RWPE2 (cell line): ENCODE data around the gene DDO.

Source experiments
- ATAC-seq: fragments of 200-7000 bp; cut with Tn5 transposase; 3 replicates; pipeline ENCODE4 v1.9.1; 2021; ENCODE audit warnings: low read depth
- DNase-seq: peaks from one replicate; pipeline ENCODE4 v3.0.0-alpha.2; 2020; ENCODE audit warnings: low spot score
- H3K27ac ChIP-seq: fragments of 450-650 bp; 2 replicates; pipeline ENCODE4 v1.5.1; 2017; ENCODE audit warnings: mild to moderate bottlenecking; ENCODE audit not compliant: poor library complexity, severe bottlenecking
- H3K27me3 ChIP-seq: fragments of 250-450 bp; sonication (Bioruptor Pico); 2 replicates; pipeline ENCODE4 v1.5.1; 2021; ENCODE audit warnings: mild to moderate bottlenecking, moderate library complexity; ENCODE audit not compliant: insufficient read depth, poor library complexity, severe bottlenecking
- H3K36me3 ChIP-seq: fragments of 250-450 bp; sonication (Bioruptor Pico); 2 replicates; pipeline ENCODE4 v1.5.1; 2020; ENCODE audit warnings: low read depth, mild to moderate bottlenecking, moderate library complexity
- H3K4me1 ChIP-seq: fragments of 250-450 bp; sonication (Bioruptor Pico); 2 replicates; pipeline ENCODE4 v1.5.1; 2021; ENCODE audit warnings: mild to moderate bottlenecking, moderate library complexity; ENCODE audit not compliant: insufficient read depth, poor library complexity, severe bottlenecking
- H3K4me3 ChIP-seq: fragments of 250-450 bp; sonication (Bioruptor Pico); 2 replicates; pipeline ENCODE4 v1.5.1; 2021; ENCODE audit warnings: mild to moderate bottlenecking, moderate library complexity; ENCODE audit not compliant: severe bottlenecking
- H3K9me3 ChIP-seq: fragments of 250-450 bp; sonication (Bioruptor Pico); 2 replicates; pipeline ENCODE4 v1.5.1; 2021; ENCODE audit warnings: mild to moderate bottlenecking, moderate library complexity; ENCODE audit not compliant: severe bottlenecking
- TF ChIP-seq, protein P1 (sequence below): fragments of 450-650 bp; IDR thresholded peaks from one replicate; pipeline ENCODE4 v1.5.1; 2017; ENCODE audit warnings: mild to moderate bottlenecking, moderate library complexity; ENCODE audit not compliant: poor library complexity, severe bottlenecking

DDO gene

DNA sequence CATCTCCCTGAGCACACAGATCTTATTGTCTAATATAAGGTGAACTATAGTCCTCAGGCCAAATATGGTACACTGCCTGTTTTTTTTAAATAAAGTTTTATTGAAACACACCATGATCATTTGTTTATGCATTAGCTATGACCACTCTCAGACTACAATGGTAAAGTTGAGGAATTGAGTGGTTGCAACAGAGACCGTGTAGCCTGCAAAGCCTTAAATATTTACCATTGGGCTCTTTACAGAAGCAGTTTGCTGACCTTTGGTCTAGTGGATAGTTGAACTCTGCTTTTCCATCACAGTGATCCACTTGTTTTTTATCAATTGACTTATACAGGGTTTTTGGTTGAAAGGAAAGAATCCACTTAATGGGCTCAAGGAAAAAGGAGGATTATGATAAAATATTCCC is 29.9 kb downstream of the DDO start:
- TF ChIP-seq, protein P1, sequence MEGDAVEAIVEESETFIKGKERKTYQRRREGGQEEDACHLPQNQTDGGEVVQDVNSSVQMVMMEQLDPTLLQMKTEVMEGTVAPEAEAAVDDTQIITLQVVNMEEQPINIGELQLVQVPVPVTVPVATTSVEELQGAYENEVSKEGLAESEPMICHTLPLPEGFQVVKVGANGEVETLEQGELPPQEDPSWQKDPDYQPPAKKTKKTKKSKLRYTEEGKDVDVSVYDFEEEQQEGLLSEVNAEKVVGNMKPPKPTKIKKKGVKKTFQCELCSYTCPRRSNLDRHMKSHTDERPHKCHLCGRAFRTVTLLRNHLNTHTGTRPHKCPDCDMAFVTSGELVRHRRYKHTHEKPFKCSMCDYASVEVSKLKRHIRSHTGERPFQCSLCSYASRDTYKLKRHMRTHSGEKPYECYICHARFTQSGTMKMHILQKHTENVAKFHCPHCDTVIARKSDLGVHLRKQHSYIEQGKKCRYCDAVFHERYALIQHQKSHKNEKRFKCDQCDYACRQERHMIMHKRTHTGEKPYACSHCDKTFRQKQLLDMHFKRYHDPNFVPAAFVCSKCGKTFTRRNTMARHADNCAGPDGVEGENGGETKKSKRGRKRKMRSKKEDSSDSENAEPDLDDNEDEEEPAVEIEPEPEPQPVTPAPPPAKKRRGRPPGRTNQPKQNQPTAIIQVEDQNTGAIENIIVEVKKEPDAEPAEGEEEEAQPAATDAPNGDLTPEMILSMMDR, result no peak
- ATAC-seq, result no peak
- H3K36me3 ChIP-seq, result no peaks in the 10 kb centered on the region

DNA sequence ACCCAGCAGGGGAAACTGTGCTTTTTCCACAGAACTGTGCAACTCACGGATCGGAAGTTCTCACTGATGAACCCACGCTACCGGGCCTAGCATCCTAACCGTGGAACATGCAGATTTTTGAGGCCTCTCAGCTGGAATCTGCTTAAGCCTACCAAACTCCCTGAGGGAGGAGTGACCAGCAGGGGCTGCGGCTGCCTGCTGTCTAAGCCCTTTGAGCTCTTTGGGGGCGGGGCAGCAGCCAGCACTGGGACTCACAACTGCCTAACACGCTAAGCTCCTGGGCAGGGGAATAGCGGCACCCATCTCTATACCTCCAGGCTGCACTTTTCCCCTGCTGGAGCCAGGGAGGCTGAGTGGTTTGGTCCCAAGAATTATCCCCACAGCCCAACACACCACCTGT is 36.8 kb downstream of the DDO start:
- H3K9me3 ChIP-seq, result no peaks in the 10 kb centered on the region
- H3K4me3 ChIP-seq, result no peak overlapping the region
- ATAC-seq (no peak), DNase-seq (no peak)
- no peaks in the 10 kb centered on the region for H3K36me3 ChIP-seq
- no peaks in the 10 kb centered on the region for H3K27me3 ChIP-seq
- H3K4me1 ChIP-seq, result no peaks in the 10 kb centered on the region
- TF ChIP-seq, protein P1, result no peak
- no peak overlapping the region for H3K27ac ChIP-seq

More for the DNA sequence above, 29.9 kb downstream of the DDO start:
- no peak overlapping the region for H3K4me3 ChIP-seq
- no peaks in the 10 kb centered on the region for H3K9me3 ChIP-seq
- no peak overlapping the region for H3K27ac ChIP-seq
- no peak for DNase-seq
- no peaks in the 10 kb centered on the region for H3K4me1 ChIP-seq
- H3K27me3 ChIP-seq, result no peaks in the 10 kb centered on the region

DNA sequence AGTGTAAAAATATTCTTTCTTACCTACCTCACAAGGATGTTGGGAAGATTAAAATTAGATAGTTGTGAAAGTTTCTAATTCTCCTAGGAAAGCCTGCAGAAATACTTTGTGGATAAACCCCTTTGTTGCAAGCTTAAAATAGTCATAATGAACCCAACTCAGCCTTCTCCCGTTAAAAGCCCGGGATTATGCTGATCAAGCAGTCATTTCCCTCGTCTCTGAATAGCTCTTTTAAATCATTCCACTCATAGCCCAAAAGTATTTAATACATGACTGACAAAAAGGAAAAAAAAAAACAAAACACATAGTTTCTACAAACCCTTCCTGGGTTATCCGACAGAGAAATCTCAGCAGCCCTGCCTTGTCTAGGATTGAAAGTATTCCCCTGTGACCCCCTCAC is 46.3 kb downstream of the DDO start:
- no peak for ATAC-seq
- H3K27me3 ChIP-seq, result peaks cover 29% of the 10 kb centered on the region
- TF ChIP-seq, protein P1, result no peak

DNA sequence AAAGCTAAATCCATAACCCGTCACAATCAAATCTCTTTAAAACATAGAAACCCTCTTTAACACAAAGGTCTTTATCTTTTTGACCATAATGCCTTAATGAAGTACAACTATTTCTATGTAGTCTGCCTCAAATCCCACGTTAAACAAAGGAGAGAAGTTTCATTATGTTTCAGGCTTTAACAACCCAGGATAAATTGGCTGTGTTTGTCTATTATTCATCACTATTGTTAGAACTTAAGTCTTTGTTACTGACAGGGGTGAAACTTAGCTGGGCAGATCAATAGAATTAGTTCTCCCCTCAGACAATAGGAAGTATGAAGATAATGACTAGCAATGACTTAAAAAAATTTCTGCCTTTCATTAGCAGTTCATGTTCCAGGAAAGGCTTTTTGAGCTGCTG is 47.1 kb downstream of the DDO start:
- DNase-seq, result no peak
- no peak for ATAC-seq
- no peaks in the 10 kb centered on the region for H3K4me1 ChIP-seq
- H3K27ac ChIP-seq, result no peak overlapping the region
- TF ChIP-seq, protein P1, result no peak
- peaks cover 29% of the 10 kb centered on the region for H3K27me3 ChIP-seq
- H3K9me3 ChIP-seq, result no peaks in the 10 kb centered on the region
- H3K4me3 ChIP-seq, result no peak overlapping the region
- H3K36me3 ChIP-seq, result no peaks in the 10 kb centered on the region

More for the DNA sequence above, 46.3 kb downstream of the DDO start:
- no peak overlapping the region for H3K4me3 ChIP-seq
- H3K36me3 ChIP-seq, result no peaks in the 10 kb centered on the region
- no peak overlapping the region for H3K27ac ChIP-seq
- H3K9me3 ChIP-seq, result no peaks in the 10 kb centered on the region
- H3K4me1 ChIP-seq, result no peaks in the 10 kb centered on the region
- DNase-seq, result no peak

DNA sequence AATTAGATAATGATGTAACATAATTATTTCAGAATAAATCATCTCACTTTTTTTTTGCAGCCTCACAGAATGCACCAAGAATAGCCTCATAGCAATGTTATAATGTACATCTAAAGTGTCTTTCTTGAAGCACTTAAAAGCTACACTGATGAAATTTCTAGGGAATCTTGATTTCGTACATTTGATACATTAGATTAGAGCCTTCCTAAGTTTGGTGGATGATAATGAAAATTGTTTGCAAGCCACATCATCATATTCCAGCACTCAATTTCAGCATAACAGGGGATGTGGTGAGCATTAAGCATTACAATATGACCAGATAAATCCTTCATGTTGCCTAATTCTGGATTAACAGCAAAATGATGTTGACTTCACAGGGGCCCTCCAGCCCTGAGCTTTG is 47.5 kb downstream of the DDO start:
- Histone ChIP-seq H3K4me1 (no peaks in the 10 kb centered on the region), H3K27ac (no peak overlapping the region), H3K27me3 (peaks cover 29% of the 10 kb centered on the region), H3K9me3 (no peaks in the 10 kb centered on the region), H3K36me3 (no peaks in the 10 kb centered on the region), H3K4me3 (no peak overlapping the region)
- ATAC-seq (no peak), DNase-seq (no peak)
- TF ChIP-seq, protein P1, result no peak
